GM08714 (cell line): ENCODE results near the gene SH2D3C.
A peak's percentile ranks its signal among the peaks of the same experiment; 100 is the strongest.

ENCODE experiments used
- H3K4me3 ChIP-seq: fragments of 200-500 bp; sonication (Bioruptor generic); 2 replicates; pipeline ENCODE4 v1.5.1; 2014; ENCODE audit warnings: mild to moderate bottlenecking, low read length, inconsistent platforms
- ZNF274 ChIP-seq: IDR thresholded peaks from 2 replicates; pipeline ENCODE4 v1.6.1; 2012; ENCODE audit warnings: mild to moderate bottlenecking, low read depth, low read length

The SH2D3C gene

DNA sequence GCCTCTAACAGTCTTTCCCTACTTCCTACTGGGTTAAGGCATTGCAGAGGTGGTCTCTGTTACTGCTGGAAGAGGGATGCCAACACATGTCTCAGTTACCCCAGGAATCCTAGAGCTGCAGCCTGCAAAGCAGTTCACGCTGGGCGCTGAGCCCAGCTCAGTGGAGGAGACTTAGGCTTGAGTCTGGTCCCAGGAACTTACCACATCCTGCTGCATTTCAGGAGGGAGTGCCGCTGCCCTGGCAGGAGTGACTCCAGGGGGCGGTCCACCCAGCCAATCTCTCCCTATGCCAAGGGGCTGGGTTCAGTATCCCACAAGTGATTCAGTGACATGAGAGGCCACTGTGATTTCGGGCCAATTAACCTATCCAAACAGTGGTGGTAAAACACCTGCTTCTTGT, 55.0 kb downstream of the SH2D3C start:
- H3K4me3 ChIP-seq, result no peak overlapping the region
- no peak for TF ChIP-seq ZNF274

DNA sequence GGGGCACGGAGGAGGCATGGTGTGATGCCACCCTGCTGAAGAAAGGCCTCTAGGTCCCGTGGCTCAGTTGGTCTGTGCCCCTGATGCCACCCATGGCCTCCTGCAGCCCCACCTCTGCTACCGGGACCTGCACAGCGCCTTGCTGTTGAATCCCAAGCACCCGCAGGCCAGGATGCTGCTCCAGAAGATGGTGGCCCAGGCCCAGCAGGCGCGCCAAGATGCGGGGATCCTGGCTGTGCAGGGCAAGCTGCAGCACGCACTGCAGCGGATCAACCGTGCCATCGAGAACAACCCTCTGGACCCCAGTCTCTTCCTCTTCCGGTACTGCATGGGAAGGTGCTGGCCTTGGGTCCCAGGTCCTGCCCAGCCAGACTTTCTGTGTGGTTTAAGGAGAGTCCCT, 55.5 kb downstream of the SH2D3C start:
- no peak for TF ChIP-seq ZNF274

DNA sequence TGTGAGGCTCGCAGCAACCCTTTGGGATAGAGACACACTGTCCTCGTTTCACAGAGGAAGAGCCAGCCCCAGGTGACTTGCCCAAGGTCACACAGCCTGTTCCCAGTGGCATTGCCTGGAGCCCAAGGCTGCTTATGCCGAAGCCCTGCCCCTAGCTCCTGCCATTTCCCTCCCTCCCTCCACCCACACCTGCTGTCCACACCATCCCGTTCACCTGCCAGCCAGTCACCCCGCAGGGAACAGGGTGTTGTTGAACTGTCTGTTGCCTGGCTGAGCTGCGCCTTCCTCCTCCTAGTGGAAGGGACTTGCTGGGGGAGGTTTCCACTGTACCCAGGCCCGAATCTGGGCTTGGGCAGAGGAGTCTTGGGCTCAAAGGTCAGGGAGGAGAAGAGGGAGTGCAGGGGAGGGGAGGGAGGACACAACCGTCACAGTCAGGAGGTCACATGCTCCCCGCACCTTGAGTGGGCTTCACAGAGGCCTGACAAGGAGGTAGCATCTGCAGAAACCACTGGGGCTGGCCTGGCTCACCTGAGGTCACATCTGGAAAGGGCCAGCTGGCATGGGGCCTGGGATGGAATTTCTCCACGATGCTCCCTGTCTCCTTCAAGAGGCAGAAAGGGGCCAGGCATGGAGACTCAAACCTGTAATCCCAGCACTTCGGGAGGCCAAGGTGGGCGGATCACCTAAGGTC, 56.3 kb downstream of the SH2D3C start:
- no peak for TF ChIP-seq ZNF274
- H3K4me3 ChIP-seq, result no peak overlapping the region

More for the DNA sequence above, 55.5 kb downstream of the SH2D3C start:
- H3K4me3 ChIP-seq, result no peak overlapping the region

DNA sequence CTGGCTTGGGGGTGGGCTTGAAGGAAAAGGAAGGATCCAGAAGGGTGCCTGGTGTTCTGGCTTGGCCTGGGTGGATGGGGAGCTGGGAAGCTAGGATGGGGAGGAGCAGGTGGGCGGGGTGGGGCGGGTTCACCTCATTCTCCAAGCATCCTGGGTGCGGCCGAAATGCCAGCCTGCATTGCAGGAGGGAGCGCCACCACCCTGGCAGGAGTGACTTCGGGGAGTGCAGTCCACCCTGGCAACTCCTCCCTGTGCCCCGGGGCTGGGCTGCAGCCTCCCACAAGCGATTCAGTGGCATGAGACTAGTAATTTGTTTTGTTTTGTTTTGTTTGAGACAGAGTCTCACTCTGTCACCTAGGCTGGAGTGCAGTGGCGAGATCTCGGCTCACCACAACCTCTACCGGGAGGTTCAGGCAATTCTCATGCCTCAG, 57.1 kb downstream of the SH2D3C start:
- H3K4me3 ChIP-seq, result no peak overlapping the region
- TF ChIP-seq ZNF274, result no peak

DNA sequence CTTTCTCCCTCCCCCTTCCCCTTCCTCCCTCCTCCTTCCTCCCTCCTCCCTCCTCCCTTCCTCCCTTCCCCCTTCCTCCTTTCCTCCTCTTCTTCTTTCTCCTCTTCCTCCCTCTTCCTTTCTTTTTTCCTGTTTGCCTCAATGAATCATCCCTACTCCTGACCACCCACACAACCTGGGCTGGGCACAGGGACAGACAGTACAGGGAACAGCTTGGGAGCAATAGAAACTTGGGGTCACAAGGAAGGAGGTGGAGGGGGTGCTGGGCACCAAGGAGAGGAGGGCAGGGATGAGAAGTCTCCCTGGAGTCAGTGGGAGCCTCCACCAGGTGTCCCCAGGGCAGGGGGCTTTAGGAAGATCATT, 57.6 kb downstream of the SH2D3C start:
- TF ChIP-seq ZNF274, result no peak
- H3K4me3 ChIP-seq, result no peak overlapping the region

DNA sequence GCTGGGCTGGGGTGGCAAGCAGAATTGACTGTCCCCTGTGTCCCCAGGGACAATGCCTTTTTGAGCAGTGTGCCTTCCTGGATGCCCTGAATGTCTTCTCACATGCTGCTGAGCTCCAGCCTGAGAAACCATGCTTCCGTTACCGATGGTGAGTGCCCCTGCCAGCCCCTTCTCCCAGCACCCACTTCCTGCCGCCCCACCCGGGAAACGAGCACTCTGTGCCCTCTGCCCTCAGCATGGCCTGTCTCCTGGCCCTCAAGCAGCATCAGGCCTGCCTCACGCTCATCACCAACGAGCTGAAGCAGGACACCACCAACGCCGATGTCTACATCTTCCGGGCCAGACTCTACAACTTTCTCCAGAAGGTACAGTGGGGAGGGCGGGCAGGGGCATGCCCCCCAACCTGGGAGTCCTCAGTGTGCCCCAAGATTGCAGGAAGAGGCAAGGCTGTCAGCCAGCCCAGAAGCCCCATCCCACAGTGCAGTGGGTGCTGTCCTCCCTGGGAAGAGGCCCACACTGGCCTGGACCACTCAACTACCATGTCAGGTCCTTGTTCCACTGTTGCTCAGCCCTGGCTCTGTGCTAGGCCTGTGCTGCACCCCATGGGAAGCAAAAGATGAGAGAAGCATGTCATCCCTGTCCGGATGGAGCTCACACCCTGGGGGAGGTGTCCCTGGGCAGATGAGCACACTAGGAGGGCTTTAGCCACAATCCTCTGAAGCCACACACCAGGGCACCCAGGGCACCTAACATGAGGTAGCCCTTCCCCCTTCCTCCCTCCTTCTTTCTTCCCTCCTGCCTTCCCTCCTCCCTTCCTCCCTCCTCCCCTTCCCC, 58.2 kb downstream of the SH2D3C start:
- no peak for TF ChIP-seq ZNF274
- H3K4me3 ChIP-seq, result no peak overlapping the region

DNA sequence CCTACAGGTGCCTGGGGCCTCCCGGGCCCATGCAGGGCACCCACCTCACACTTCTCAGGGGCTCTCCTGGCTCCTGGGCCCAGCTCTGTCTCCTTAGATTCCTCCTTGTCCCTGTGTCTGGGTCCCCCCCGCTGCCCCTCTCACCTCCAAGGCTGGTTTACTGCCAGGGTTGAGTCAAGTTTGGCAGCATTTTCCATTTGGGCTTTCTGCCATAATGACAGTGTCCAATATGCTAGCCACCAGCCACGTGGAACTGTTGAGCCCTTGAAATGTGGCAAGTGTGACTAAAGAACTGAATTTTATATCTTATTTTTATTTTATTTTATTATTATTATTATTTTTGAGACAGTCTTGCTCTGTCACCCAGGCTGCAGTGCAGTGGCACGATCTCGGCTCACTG, 60.7 kb downstream of the SH2D3C start:
- no peak for TF ChIP-seq ZNF274
- H3K4me3 ChIP-seq, result no peak overlapping the region

DNA sequence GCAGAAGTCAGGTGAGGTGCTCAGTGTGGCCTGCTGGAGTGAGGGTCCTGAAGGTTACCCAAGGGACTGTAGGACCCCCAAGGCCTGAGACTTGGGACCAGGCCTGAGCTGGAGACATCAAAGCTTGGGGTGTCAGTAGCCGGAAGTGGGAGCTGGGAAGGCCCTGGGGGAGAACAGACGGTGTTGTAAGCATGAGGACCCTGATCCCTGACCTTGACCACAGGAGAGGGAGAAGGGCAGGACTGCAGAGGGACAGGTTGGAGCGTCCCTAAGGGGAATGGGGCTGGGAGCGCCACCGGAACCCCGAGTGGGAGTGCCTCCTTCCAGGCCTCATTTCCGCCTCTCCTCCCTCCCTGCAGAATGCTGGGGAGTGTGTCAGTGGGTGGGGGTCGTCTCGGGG, 62.1 kb downstream of the SH2D3C start:
- no peak for TF ChIP-seq ZNF274
- no peak overlapping the region for H3K4me3 ChIP-seq

DNA sequence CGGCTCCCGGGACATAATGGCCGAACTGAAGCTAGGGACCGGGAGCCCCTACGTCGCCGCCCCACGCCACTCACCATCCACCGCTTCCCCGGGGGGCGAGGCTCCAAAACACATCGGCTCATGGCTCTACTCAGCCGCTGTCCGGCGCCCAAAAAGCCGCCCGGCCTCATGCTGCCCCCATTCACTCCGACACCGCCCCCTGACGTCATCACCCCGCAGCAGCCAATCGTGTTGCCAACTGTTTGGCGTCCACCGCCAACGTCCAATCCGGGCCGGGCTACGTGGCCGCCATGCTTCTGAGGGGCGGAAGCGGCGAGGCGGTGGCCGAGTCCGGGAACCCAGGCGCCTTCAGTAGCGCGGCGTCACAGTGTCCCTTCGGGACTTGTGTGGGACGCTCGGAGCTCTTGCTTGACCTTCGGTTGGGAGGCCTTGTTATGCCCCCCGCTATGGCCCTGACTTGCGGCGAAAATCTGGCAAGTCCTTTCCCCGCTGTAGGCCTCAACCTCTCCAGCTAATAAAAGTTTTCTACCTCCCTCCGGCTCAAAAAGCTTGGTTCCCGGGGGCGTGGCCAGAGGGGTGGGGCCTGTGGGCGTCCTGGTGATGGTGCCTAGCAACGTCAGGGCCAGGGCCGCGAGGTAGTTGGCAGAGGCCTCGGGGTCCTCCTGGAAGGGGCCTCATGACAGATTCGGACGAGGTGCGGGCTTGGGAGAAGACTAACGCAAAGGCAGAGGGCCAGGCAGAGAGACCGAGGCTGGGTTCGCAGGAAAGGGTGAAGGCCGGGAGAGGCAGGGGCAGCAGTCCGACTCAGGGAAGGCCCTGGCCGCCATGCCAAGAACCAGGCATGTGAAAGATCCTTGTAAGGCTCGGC, 62.8 kb downstream of the SH2D3C start, which contains the start of the genes PTRH1 and TTC16:
Gene PTRH1, minus strand, starts transcription at position 194 of the 868 bp plus-strand sequence. Its CDS starts 24 bp downstream, at position 170.
Gene TTC16, plus strand, starts transcription at position 610 of the 868 bp plus-strand sequence. Its CDS starts 67 bp downstream, at position 677.
- H3K4me3 ChIP-seq, result peak within 1 kb of the TSS; percentile 74
- no peak for TF ChIP-seq ZNF274

DNA sequence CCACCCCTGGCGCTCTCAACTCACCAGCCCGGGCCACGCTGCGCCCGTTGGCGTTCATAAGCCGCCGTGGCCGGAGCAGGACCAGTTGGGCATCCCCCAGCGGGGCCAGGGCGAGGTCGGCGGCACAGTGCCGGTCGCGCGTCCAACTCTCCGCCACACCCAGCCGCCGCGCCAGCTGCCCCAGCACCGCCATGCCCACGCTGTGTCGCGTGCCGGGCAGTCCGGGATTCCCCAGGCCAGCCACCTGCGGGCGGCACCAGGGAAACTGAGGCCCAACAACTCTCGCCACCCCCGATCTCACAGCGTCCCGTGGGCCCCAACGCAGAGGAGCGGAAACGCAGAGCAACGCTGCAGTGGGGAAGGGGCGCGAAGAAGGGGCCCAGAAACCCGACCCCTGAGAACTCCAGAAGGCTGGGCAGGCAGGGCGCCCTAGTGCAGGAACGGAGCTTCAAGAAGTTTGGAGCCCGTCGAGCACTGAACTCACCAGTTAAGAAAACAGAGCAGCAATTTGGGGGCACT, 63.5 kb downstream of the SH2D3C start:
- no peak for TF ChIP-seq ZNF274
- peak overlapping the region; percentile 74 for H3K4me3 ChIP-seq

DNA sequence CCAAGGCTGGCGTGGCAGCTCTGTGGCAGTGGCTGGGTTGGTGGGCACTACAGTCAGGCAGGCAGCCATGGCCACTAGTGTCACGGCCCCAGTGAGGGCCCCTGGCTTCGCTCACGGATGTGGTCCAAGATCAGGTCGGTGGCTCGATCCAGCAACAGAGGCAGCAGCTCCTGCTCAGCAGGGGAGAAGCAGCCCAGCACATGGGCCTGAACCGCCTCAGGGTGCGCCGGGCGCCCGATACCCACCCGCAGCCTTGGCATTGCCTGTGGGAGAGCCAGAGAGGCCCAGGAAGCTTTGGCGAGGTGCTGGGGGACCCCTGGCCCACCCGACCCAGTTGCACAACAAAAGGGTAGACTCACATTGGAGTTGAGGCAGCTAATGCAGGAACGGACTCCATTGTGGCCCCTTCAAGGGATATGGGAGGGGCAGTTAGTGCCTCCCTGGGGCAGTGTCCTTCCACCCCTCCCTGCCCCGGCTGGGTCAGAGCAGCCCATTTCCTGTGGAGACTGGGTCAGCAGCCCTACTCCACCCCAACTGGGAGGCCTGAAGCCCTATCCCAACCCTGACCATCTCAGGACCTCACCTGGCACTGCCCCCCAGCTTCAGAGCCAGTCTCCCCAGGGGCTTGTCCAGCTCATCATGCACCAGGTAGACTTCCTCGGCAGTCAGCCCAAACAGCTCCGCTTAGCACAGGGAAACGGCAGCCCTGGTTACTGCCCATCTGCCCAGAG, 64.3 kb downstream of the SH2D3C start:
- H3K4me3 ChIP-seq, result peak overlapping the region; percentile 7; the same call in 1 of the 2 replicates

DNA sequence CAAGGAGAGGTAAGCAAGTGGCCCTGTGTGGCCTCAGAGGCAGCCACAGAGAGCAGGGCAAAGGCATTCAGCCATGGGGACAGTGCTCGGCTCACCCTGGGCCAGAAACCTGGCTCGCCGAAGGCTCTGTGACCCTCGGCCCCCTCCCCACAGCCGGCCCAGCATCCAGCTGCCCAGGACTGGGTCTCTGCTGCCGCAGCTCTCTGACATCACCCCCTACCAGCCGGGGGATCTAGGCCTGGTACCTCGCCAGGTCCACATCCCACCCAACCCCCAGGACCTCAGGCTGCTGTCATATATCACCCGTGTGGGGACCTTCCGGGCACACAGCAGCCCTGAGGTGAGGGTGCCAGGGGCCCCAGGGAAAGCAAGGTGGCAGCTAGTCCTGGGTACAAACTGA, 65.6 kb downstream of the SH2D3C start:
- TF ChIP-seq ZNF274, result no peak
- H3K4me3 ChIP-seq, result no peak overlapping the region

More for the DNA sequence above, 64.3 kb downstream of the SH2D3C start:
- TF ChIP-seq ZNF274, result no peak

DNA sequence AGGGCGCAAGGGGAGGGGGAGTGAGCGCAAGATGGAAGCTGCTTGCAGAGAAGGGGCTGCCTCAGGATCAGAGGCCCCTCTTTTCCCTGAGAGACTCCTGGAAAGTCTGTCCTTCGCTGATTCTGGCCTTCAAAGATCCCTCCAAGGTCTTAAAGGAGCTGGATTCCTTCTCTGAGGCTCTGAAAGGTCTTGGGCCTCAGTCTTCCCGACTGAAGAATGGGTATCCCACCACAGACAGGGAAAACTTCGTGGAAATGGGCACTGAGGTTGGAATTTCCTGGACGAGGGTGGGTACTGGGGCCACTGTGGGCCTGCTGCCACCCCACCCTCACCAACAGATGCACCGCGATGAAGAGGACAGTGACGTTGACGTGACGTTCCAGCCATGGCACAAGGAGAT, 66.1 kb downstream of the SH2D3C start:
- no peak overlapping the region for H3K4me3 ChIP-seq
- TF ChIP-seq ZNF274, result no peak
